Panc1 (cell line): ENCODE data around the gene ADAMTS4. TPM values are rescaled to one million over a fixed set of nuclear protein-coding genes. Genes with fewer than 3 reads are reported as not detected.

ENCODE experiments used
- ATAC-seq: fragments of 200-7000 bp; cut with Tn5 transposase; 2 replicates; pipeline ENCODE4 v1.9.1; 2020; ENCODE audit warnings: mild to moderate bottlenecking, moderate library complexity
- BruUV-seq: library from RNA; stranded (reverse); fragments of 400-500 nt; replicated peaks from 2 replicates; lab custom pipeline; 2021; lab: Mats Ljungman, UMichigan
- CTCF ChIA-PET: fragments of 300-600 bp; sonication (Branson Sonifier 250); formaldehyde crosslinking; loops from one replicate; lab custom pipeline; 2022; ENCODE audit warnings: antibody characterized with exemption; lab: Charles Lee
- POLR2A ChIA-PET: fragments of 300-600 bp; sonication (Branson Sonifier 250); formaldehyde crosslinking; loops from one replicate; lab custom pipeline; 2022; ENCODE audit warnings: antibody characterized with exemption; lab: Charles Lee
- DNase-seq: peaks from one replicate; pipeline ENCODE4 v3.0.0-alpha.2; 2010; ENCODE audit warnings: low read depth, low spot score
- H3K27ac ChIP-seq: 2 replicates; pipeline ENCODE4 v1.5.1; 2011; ENCODE audit warnings: mild to moderate bottlenecking, low read length, inconsistent platforms
- H3K27me3 ChIP-seq: fragments of 200-500 bp; sonication (Bioruptor generic); 2 replicates; pipeline ENCODE4 v1.6.0; 2014; ENCODE audit warnings: low read length, inconsistent platforms; ENCODE audit not compliant: control insufficient read depth, insufficient read depth
- H3K36me3 ChIP-seq: fragments of 200-500 bp; sonication (Bioruptor generic); 2 replicates; pipeline ENCODE4 v1.5.1; 2014; ENCODE audit warnings: inconsistent platforms, mild to moderate bottlenecking, low read length, moderate library complexity; ENCODE audit not compliant: control insufficient read depth, insufficient read depth
- H3K4me1 ChIP-seq: 2 replicates; pipeline ENCODE4 v1.5.1; 2011; ENCODE audit warnings: inconsistent platforms, mild to moderate bottlenecking, low read length, moderate library complexity; ENCODE audit not compliant: control insufficient read depth, insufficient read depth
- H3K4me3 ChIP-seq, 2 experiments: 2 replicates each; pipeline ENCODE4 v1.5.1; 2011 to 2012; ENCODE audit warnings: low read depth in 2 of 2, low read length in 2 of 2, mild to moderate bottlenecking in 2 of 2, inconsistent platforms in 1 of 2, moderate library complexity in 1 of 2
- H3K9me3 ChIP-seq: fragments of 200-500 bp; sonication (Bioruptor generic); 2 replicates; pipeline ENCODE4 v1.5.1; 2014; ENCODE audit warnings: low read depth, mild to moderate bottlenecking, inconsistent platforms, low read length, moderate library complexity; ENCODE audit not compliant: control insufficient read depth, insufficient read depth
- POLR2AphosphoS5 ChIP-seq: IDR thresholded peaks from 2 replicates; pipeline ENCODE4 v1.6.1; 2012; ENCODE audit warnings: mild to moderate bottlenecking, low read depth, low read length, moderate library complexity
- SIN3A ChIP-seq: IDR thresholded peaks from 2 replicates; pipeline ENCODE4 v1.6.1; 2012; ENCODE audit warnings: low read depth, mild to moderate bottlenecking, low read length, moderate library complexity, borderline replicate concordance; ENCODE audit not compliant: insufficient read depth
- TCF7L2 ChIP-seq: IDR thresholded peaks from 2 replicates; pipeline ENCODE4 v1.6.1; 2011; ENCODE audit warnings: mild to moderate bottlenecking, low read depth, low read length, inconsistent platforms
- in situ Hi-C: cut with HindIII; loops from 2 replicates; pipeline ENCODE4 v1.10.0; 2016; ENCODE audit warnings: low sequenced_read_pairs, low pct_unique_long_range_greater_than_20kb
- intact Hi-C: fragments of 100-400 bp; cut with micrococcal nuclease; formaldehyde crosslinking; loops from one replicate; pipeline ENCODE4 v1.10.0; 2022; ENCODE audit not compliant: unreplicated experiment
- total RNA-seq: library from RNA; stranded (reverse); gene quantifications from one replicate; pipeline ENCODE4 v1.2.1, GENCODE V29; 2021; ENCODE audit not compliant: unreplicated experiment
- TF ChIP-seq, protein P1 (sequence below): fragments of 450-650 bp; IDR thresholded peaks from 2 replicates; pipeline ENCODE4 v1.5.1; 2017; ENCODE audit warnings: mild to moderate bottlenecking
- TF ChIP-seq, protein P2 (sequence below), 2 experiments: IDR thresholded peaks; 2 replicates each; pipeline ENCODE4 v1.6.1; 2011 to 2012; ENCODE audit warnings: low read depth in 2 of 2, control low read depth in 1 of 2, low read length in 1 of 2, mild to moderate bottlenecking in 1 of 2, moderate library complexity in 1 of 2; ENCODE audit not compliant: insufficient read depth in 1 of 2

The ADAMTS4 gene
- total RNA-seq, 1 experiment from 2014 or later: 0.26 TPM

DNA sequence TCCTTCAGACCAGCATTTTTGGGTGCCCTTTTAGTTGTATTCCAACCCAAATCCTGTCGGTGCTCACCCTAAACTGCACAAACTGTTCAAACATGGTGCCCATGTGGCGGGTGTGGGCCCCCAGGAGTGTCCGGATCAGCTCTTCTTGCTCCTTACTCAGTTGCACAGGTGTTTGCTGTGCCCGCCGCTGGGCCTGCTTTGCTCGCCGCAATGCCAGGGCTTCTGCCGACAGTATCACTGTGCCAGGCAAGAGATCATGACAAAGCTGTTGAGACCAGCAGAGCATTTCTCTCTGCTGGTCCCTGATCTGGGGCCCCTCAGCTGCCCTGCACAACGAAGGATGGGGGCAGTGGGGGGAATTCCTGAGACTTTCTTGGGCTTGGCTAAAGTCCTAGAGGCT lies 34.2 kb upstream of the ADAMTS4 start:
- no peaks in the 10 kb centered on the region for H3K27me3 ChIP-seq
- no peak for DNase-seq
- no peaks in the 10 kb centered on the region for H3K36me3 ChIP-seq
- POLR2A ChIA-PET: no interaction called here
- in situ Hi-C loops (no loop called here), intact Hi-C loops (no loop called here)
- no peak overlapping the region for H3K4me3 ChIP-seq
- TF ChIP-seq POLR2AphosphoS5: no peak
- no peak for TF ChIP-seq TCF7L2
- no peak for TF ChIP-seq SIN3A
- TF ChIP-seq, protein P1, sequence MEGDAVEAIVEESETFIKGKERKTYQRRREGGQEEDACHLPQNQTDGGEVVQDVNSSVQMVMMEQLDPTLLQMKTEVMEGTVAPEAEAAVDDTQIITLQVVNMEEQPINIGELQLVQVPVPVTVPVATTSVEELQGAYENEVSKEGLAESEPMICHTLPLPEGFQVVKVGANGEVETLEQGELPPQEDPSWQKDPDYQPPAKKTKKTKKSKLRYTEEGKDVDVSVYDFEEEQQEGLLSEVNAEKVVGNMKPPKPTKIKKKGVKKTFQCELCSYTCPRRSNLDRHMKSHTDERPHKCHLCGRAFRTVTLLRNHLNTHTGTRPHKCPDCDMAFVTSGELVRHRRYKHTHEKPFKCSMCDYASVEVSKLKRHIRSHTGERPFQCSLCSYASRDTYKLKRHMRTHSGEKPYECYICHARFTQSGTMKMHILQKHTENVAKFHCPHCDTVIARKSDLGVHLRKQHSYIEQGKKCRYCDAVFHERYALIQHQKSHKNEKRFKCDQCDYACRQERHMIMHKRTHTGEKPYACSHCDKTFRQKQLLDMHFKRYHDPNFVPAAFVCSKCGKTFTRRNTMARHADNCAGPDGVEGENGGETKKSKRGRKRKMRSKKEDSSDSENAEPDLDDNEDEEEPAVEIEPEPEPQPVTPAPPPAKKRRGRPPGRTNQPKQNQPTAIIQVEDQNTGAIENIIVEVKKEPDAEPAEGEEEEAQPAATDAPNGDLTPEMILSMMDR: no peak
- TF ChIP-seq, protein P2, sequence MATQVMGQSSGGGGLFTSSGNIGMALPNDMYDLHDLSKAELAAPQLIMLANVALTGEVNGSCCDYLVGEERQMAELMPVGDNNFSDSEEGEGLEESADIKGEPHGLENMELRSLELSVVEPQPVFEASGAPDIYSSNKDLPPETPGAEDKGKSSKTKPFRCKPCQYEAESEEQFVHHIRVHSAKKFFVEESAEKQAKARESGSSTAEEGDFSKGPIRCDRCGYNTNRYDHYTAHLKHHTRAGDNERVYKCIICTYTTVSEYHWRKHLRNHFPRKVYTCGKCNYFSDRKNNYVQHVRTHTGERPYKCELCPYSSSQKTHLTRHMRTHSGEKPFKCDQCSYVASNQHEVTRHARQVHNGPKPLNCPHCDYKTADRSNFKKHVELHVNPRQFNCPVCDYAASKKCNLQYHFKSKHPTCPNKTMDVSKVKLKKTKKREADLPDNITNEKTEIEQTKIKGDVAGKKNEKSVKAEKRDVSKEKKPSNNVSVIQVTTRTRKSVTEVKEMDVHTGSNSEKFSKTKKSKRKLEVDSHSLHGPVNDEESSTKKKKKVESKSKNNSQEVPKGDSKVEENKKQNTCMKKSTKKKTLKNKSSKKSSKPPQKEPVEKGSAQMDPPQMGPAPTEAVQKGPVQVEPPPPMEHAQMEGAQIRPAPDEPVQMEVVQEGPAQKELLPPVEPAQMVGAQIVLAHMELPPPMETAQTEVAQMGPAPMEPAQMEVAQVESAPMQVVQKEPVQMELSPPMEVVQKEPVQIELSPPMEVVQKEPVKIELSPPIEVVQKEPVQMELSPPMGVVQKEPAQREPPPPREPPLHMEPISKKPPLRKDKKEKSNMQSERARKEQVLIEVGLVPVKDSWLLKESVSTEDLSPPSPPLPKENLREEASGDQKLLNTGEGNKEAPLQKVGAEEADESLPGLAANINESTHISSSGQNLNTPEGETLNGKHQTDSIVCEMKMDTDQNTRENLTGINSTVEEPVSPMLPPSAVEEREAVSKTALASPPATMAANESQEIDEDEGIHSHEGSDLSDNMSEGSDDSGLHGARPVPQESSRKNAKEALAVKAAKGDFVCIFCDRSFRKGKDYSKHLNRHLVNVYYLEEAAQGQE (IDR thresholded peaks at IDR 0.05; ENCODE audit: insufficient read depth in 1 of 2, low read depth in 2 of 2, low read length in 1 of 2): no peak
- no peak for ATAC-seq
- H3K9me3 ChIP-seq: no peaks in the 10 kb centered on the region
- CTCF ChIA-PET: no interaction called here
- H3K4me1 ChIP-seq: no peaks in the 10 kb centered on the region
- BruUV-seq: no TSS peak
- no peak overlapping the region for H3K27ac ChIP-seq

DNA sequence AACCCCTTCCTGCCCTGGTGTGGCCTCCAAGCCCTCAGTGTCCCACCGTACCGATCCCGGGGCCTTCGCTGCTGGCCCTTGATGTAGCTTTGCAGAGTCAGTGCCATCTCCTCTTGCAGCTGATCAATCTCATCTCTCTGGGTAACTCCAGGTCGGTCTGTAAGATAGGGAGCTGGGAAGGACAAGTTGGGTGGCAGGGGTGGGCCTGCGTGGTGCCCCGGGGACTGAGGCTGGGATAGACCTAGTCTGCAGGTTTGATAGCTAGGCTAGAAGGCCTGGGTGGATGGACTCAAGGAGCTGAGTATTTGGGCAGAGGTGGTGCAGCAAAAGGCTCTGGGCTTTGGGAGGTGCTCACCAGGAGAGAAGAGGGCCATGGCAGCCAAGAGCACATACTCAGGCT lies 31.9 kb upstream of the ADAMTS4 start:
- ChIA-PET POLR2A (no interaction called here), CTCF (no interaction called here)
- Histone ChIP-seq H3K36me3 (peaks cover 2% of the 10 kb centered on the region; the same call in 1 of the 2 replicates), H3K4me3 (no peak overlapping the region), H3K4me1 (peaks cover 14% of the 10 kb centered on the region), H3K27me3 (no peaks in the 10 kb centered on the region), H3K27ac (no peak overlapping the region), H3K9me3 (no peaks in the 10 kb centered on the region)
- intact Hi-C loops: no loop called here
- TF ChIP-seq TCF7L2: no peak
- no peak for TF ChIP-seq POLR2AphosphoS5
- no peak for TF ChIP-seq SIN3A
- TF ChIP-seq, protein P2 (IDR thresholded peaks at IDR 0.05; ENCODE audit: insufficient read depth in 1 of 2, low read depth in 2 of 2, low read length in 1 of 2): no peak
- BruUV-seq: no TSS peak
- DNase-seq (no peak), ATAC-seq (no peak)
- in situ Hi-C loops: no loop called here
